HUES64 (cell line): ENCODE data around the gene TXLNA.
A peak's percentile ranks its signal among the peaks of the same experiment; 100 is the strongest.

Experiments used
- H3K27ac ChIP-seq: 2 replicates; pipeline ENCODE4 v1.7.0; 2013; ENCODE audit warnings: low read depth, low read length, inconsistent platforms
- H3K27me3 ChIP-seq: 2 replicates; pipeline ENCODE4 v1.6.1; 2013; ENCODE audit warnings: mild to moderate bottlenecking, low read length; ENCODE audit not compliant: insufficient read depth
- H3K36me3 ChIP-seq: 2 replicates; pipeline ENCODE4 v1.6.1; 2013; ENCODE audit warnings: mild to moderate bottlenecking, low read length; ENCODE audit not compliant: insufficient read depth
- H3K4me1 ChIP-seq: 2 replicates; pipeline ENCODE4 v1.6.1; 2013; ENCODE audit warnings: mild to moderate bottlenecking, low read length, moderate library complexity; ENCODE audit not compliant: insufficient read depth
- H3K4me3 ChIP-seq: 2 replicates; pipeline ENCODE4 v1.5.1; 2013; ENCODE audit warnings: mild to moderate bottlenecking, low read length, moderate library complexity
- H3K9ac ChIP-seq: 2 replicates; pipeline ENCODE4 v1.6.1; 2013; ENCODE audit warnings: mild to moderate bottlenecking, low read depth, low read length
- H3K9me3 ChIP-seq: 2 replicates; pipeline ENCODE4 v1.6.1; 2013; ENCODE audit warnings: low read depth, low read length; ENCODE audit not compliant: insufficient read depth
- WGBS: fragments of 150-250, 120-280 bp; methylation state at CpG from one replicate; pipeline ENCODE4 v1.1.7; 2013; ENCODE audit warnings: missing lambda C conversion rate; 5-methylcytosine and 5-hydroxymethylcytosine counted together

The TXLNA gene

GRCh38 chr1:32234792-32235191 lies 55.3 kb downstream of the TXLNA start:
- no peaks in the 10 kb centered on the region for H3K4me1 ChIP-seq
- H3K9ac ChIP-seq = no peak overlapping the region
- no peak overlapping the region for H3K4me3 ChIP-seq
- 95% methylated on average over 7 of the region's 7 CpGs for WGBS
- H3K9me3 ChIP-seq = no peaks in the 10 kb centered on the region
- no peaks in the 10 kb centered on the region for H3K27me3 ChIP-seq
- H3K27ac ChIP-seq = no peak overlapping the region
- peaks cover 53% of the 10 kb centered on the region for H3K36me3 ChIP-seq

- peak overlapping the region; percentile 64 for H3K4me3 ChIP-seq
- 43% methylated on average over 4 of the region's 4 CpGs for whole genome bisulfite sequencing
- H3K9ac ChIP-seq = peak overlapping the region; percentile 78
- H3K9me3 ChIP-seq = no peaks in the 10 kb centered on the region
- H3K36me3 ChIP-seq = peaks cover 14% of the 10 kb centered on the region
- no peaks in the 10 kb centered on the region for H3K27me3 ChIP-seq
- no peak overlapping the region for H3K27ac ChIP-seq
- peaks cover 10% of the 10 kb centered on the region for H3K4me1 ChIP-seq
Observed at GRCh38 chr1:32239337-32239736, 59.9 kb downstream of the TXLNA start.

- peak overlapping the region; percentile 67 for H3K27ac ChIP-seq
- WGBS = 4% methylated on average over 19 of the region's 20 CpGs
- peak overlapping the region; percentile 64 for H3K4me3 ChIP-seq
- H3K9ac ChIP-seq = peak overlapping the region; percentile 78
- H3K4me1 ChIP-seq = peaks cover 10% of the 10 kb centered on the region
- no peaks in the 10 kb centered on the region for H3K27me3 ChIP-seq
- H3K9me3 ChIP-seq = no peaks in the 10 kb centered on the region
- peaks cover 11% of the 10 kb centered on the region for H3K36me3 ChIP-seq
Observed at GRCh38 chr1:32239790-32240139, 60.3 kb downstream of the TXLNA start.

- H3K27ac ChIP-seq = peak overlapping the region; percentile 67
- H3K9me3 ChIP-seq = no peaks in the 10 kb centered on the region
- H3K4me1 ChIP-seq = peaks cover 10% of the 10 kb centered on the region
- no peaks in the 10 kb centered on the region for H3K27me3 ChIP-seq
- peak overlapping the region; percentile 64 for H3K4me3 ChIP-seq
- under 1% methylated on average over 62 of the region's 62 CpGs for WGBS
- peaks cover 7% of the 10 kb centered on the region; the same call in 1 of the 2 replicates for H3K36me3 ChIP-seq
- H3K9ac ChIP-seq = peak overlapping the region; percentile 78
Observed at GRCh38 chr1:32240140-32240951, 60.9 kb downstream of the TXLNA start.

- peak overlapping the region; percentile 64 for H3K4me3 ChIP-seq
- no peaks in the 10 kb centered on the region for H3K9me3 ChIP-seq
- H3K36me3 ChIP-seq = 0 out of 2 replicates have a peak, but pooled peaks cover 2% of the 10 kb centered on the region
- H3K27me3 ChIP-seq = no peaks in the 10 kb centered on the region
- H3K4me1 ChIP-seq = peaks cover 10% of the 10 kb centered on the region
- peak overlapping the region; percentile 64 for H3K27ac ChIP-seq
- H3K9ac ChIP-seq = peak overlapping the region; percentile 65
- under 1% methylated on average over 55 of the region's 55 CpGs for WGBS
Observed at GRCh38 chr1:32241001-32241763, 61.7 kb downstream of the TXLNA start.

- Histone ChIP-seq H3K9ac (no peak overlapping the region; the same call in 1 of the 2 replicates), H3K27ac (0 out of 2 replicates have a peak overlapping the region, but pooled peaks have one; percentile 29), H3K36me3 (no peaks in the 10 kb centered on the region), H3K27me3 (no peaks in the 10 kb centered on the region), H3K4me1 (peaks cover 10% of the 10 kb centered on the region), H3K9me3 (no peaks in the 10 kb centered on the region), H3K4me3 (peak overlapping the region; percentile 25)
- WGBS = 35% methylated on average over 6 of the region's 7 CpGs
Observed at GRCh38 chr1:32242341-32242851, 62.9 kb downstream of the TXLNA start.

- WGBS = 92% methylated on average over 3 of the region's 3 CpGs
- Histone ChIP-seq H3K4me3 (no peak within 1 kb of the TSS), H3K9me3 (no peaks in the 10 kb centered on the region), H3K4me1 (peaks cover 20% of the 10 kb centered on the region), H3K9ac (no peak within 1 kb of the TSS), H3K36me3 (no peaks in the 10 kb centered on the region), H3K27ac (no peak within 1 kb of the TSS), H3K27me3 (no peaks in the 10 kb centered on the region)
Observed at GRCh38 chr1:32246888-32247273, 67.4 kb downstream of the TXLNA start, which contains the start of gene FAM167B. Gene FAM167B (plus strand): TSS chr1:32247222. CDS start chr1:32247422, 200 bp downstream.

- Histone ChIP-seq H3K27ac (no peak overlapping the region), H3K27me3 (no peaks in the 10 kb centered on the region), H3K9ac (no peak overlapping the region), H3K4me3 (no peak overlapping the region), H3K36me3 (no peaks in the 10 kb centered on the region), H3K9me3 (no peaks in the 10 kb centered on the region), H3K4me1 (peaks cover 17% of the 10 kb centered on the region)
- 92% methylated on average over 12 of the region's 12 CpGs for WGBS
Observed at GRCh38 chr1:32247452-32247851, 68.0 kb downstream of the TXLNA start.
